Mesenteric fat pad (tissue), 1 donor: ENCODE data around the gene ZWINT. TPM values are rescaled to one million over a fixed set of nuclear protein-coding genes. Genes with fewer than 3 reads are reported as not detected.

Source experiments
- DNase-seq: peaks from one replicate; pipeline ENCODE4 v3.0.0-alpha.2; 2020; ENCODE audit warnings: low spot score
- long read RNA-seq: library from polyadenylated mRNA; unstranded; transcript quantifications from one replicate; pipeline ENCODE4 v2.0.0, GENCODE V29; 2020
- total RNA-seq: library from RNA; stranded (reverse); fragmentation: NEBNext Ultra II Directional; extraction: Animal tissue kit (Norgen Biotek cat#: 25700); gene quantifications from one replicate; pipeline ENCODE4 v1.2.1, GENCODE V29; 2021
- donor health status: DM: yes; HTN: yes; CAD: no.

Gene ZWINT
- total RNA-seq: 2.3 TPM
- long read RNA-seq, transcript ZWINT-203 (9 exons, 1,872 nt): major isoform, 6 of 12 reads
- long read RNA-seq, partial matches to known transcripts: 0 of 12 reads
- long read RNA-seq, other reads (novel, unspliced or antisense): 3 of 12 reads

GRCh38 chr10:56360967-56361612 is at the start of gene ZWINT:
TSS of gene ZWINT (minus strand) at chr10:56361259. CDS start at chr10:56361236, 23 bp downstream.
- peak; percentile 97 for DNase-seq

- DNase-seq: no peak
Observed at GRCh38 chr10:56383806-56384205, 22.7 kb upstream of the ZWINT start.

- DNase-seq: no peak
Observed at GRCh38 chr10:56370217-56371113, 9.4 kb upstream of the ZWINT start.

GRCh38 chr10:56360583-56360966 is 484 bp downstream of the ZWINT start:
- no peak for DNase-seq

- no peak for DNase-seq
Observed at GRCh38 chr10:56359837-56360236, 1.2 kb downstream of the ZWINT start.

- no peak for DNase-seq
Observed at GRCh38 chr10:56357018-56357417, 4.0 kb downstream of the ZWINT start.

GRCh38 chr10:56351909-56352630 is 9.0 kb downstream of the ZWINT start:
- no peak for DNase-seq

GRCh38 chr10:56349611-56350010 is 11.4 kb downstream of the ZWINT start:
- DNase-seq: no peak

- DNase-seq: no peak
Observed at GRCh38 chr10:56348101-56348500, 13.0 kb downstream of the ZWINT start.

- no peak for DNase-seq
Observed at GRCh38 chr10:56346845-56347415, 14.1 kb downstream of the ZWINT start.

- DNase-seq: no peak
Observed at GRCh38 chr10:56341612-56342011, 19.4 kb downstream of the ZWINT start.

- no peak for DNase-seq
Observed at GRCh38 chr10:56329961-56330360, 31.1 kb downstream of the ZWINT start.

GRCh38 chr10:56327118-56327517 is 33.9 kb downstream of the ZWINT start:
- DNase-seq: no peak

GRCh38 chr10:56319386-56319785 is 41.7 kb downstream of the ZWINT start:
- no peak for DNase-seq

GRCh38 chr10:56318816-56319215 is 42.2 kb downstream of the ZWINT start:
- no peak for DNase-seq

GRCh38 chr10:56317603-56318002 is 43.5 kb downstream of the ZWINT start:
- DNase-seq: peak; percentile 84

- DNase-seq: no peak
Observed at GRCh38 chr10:56316603-56317002, 44.5 kb downstream of the ZWINT start.
